Ramos (cell line): Measurements from ENCODE around the gene IMMT.

Experiments
- in situ Hi-C: fragments of 300-500 bp; cut with MboI; formaldehyde crosslinking; loops from one replicate; pipeline ENCODE4 v1.14.3; 2022; ENCODE audit warnings: low sequenced_read_pairs; ENCODE audit not compliant: unreplicated experiment

Gene IMMT

GRCh38 chr2:86097913-86098312, 97.3 kb downstream of the IMMT start:
- in situ Hi-C loops, result no loop called here

GRCh38 chr2:86097114-86097896, 98.0 kb downstream of the IMMT start:
- in situ Hi-C loops, result no loop called here

- in situ Hi-C loops, result no loop called here
These were observed 101.0 kb downstream of the IMMT start for GRCh38 chr2:86094229-86094628.
